Central memory CD4-positive, alpha-beta T cell (primary cell): ENCODE results near the gene GPC6.

Experiments
- DNase-seq: peaks from one replicate; pipeline ENCODE4 v3.0.0; 2022

The GPC6 gene

GRCh38 chr13:94232161-94232950 lies 1005.7 kb downstream of the GPC6 start:
- no peak for DNase-seq

GRCh38 chr13:94232956-94233355 lies 1006.3 kb downstream of the GPC6 start:
- no peak for DNase-seq

- no peak for DNase-seq
Observed at GRCh38 chr13:94233401-94233800, 1006.8 kb downstream of the GPC6 start.

GRCh38 chr13:94233837-94234236 lies 1007.2 kb downstream of the GPC6 start:
- no peak for DNase-seq

GRCh38 chr13:94234738-94235137 lies 1008.1 kb downstream of the GPC6 start:
- DNase-seq, result no peak

- no peak for DNase-seq
Observed at GRCh38 chr13:94236132-94236531, 1009.5 kb downstream of the GPC6 start.

- DNase-seq, result no peak
Observed at GRCh38 chr13:94236872-94237271, 1010.3 kb downstream of the GPC6 start.

GRCh38 chr13:94239135-94239534 lies 1012.5 kb downstream of the GPC6 start:
- peak; percentile 33 for DNase-seq

- DNase-seq, result no peak
Observed at GRCh38 chr13:94242554-94242953, 1015.9 kb downstream of the GPC6 start.

- no peak for DNase-seq
Observed at GRCh38 chr13:94243551-94243950, 1016.9 kb downstream of the GPC6 start.

GRCh38 chr13:94246495-94246894 lies 1019.9 kb downstream of the GPC6 start:
- no peak for DNase-seq

GRCh38 chr13:94247890-94248289 lies 1021.3 kb downstream of the GPC6 start:
- DNase-seq, result no peak

- no peak for DNase-seq
Observed at GRCh38 chr13:94248454-94249228, 1022.0 kb downstream of the GPC6 start.

GRCh38 chr13:94249512-94249911 lies 1022.9 kb downstream of the GPC6 start:
- no peak for DNase-seq

- no peak for DNase-seq
Observed at GRCh38 chr13:94251831-94252608, 1025.4 kb downstream of the GPC6 start.

- no peak for DNase-seq
Observed at GRCh38 chr13:94254737-94255136, 1028.1 kb downstream of the GPC6 start.

GRCh38 chr13:94256721-94257120 lies 1030.1 kb downstream of the GPC6 start:
- DNase-seq, result no peak

- no peak for DNase-seq
Observed at GRCh38 chr13:94259984-94260383, 1033.4 kb downstream of the GPC6 start.

- DNase-seq, result no peak
Observed at GRCh38 chr13:94261163-94261562, 1034.6 kb downstream of the GPC6 start.

GRCh38 chr13:94263038-94263437 lies 1036.4 kb downstream of the GPC6 start:
- DNase-seq, result no peak

- DNase-seq, result no peak
Observed at GRCh38 chr13:94267581-94268366, 1041.2 kb downstream of the GPC6 start.

GRCh38 chr13:94268661-94269060 lies 1042.1 kb downstream of the GPC6 start:
- DNase-seq, result no peak

- no peak for DNase-seq
Observed at GRCh38 chr13:94269557-94269956, 1043.0 kb downstream of the GPC6 start.
